HepG2 (cell line): ENCODE data around the gene MOK. TPM values are rescaled to one million over a fixed set of nuclear protein-coding genes. Genes with fewer than 3 reads are reported as not detected.

ENCODE experiments used
- ATAC-seq: fragments of 200-7000 bp; cut with Tn5 transposase; 3 replicates; pipeline ENCODE4 v1.9.1; 2020; ENCODE audit warnings: mild to moderate bottlenecking, moderate library complexity
- BruUV-seq: library from RNA; stranded (reverse); fragments of 400-500 nt; replicated peaks from 2 replicates; lab custom pipeline; 2021; lab: Mats Ljungman, UMichigan
- CTCF ChIA-PET: fragments of 300-600 bp; formaldehyde crosslinking; extraction: SDS; loops from one replicate; lab custom pipeline; 2021; ENCODE audit warnings: low total read pairs, inconsistent platforms, low intra/inter-chr PET ratio; lab: Yijun Ruan, JAX
- POLR2A ChIA-PET: fragments of 350-600 bp; sonication (Branson Sonifier 250); formaldehyde crosslinking; loops from one replicate; lab custom pipeline; 2020; ENCODE audit warnings: antibody characterized with exemption, inconsistent platforms; lab: Yijun Ruan, JAX
- DNase-seq: peaks from one replicate; pipeline ENCODE4 v3.0.0-alpha.2; 2015; ENCODE audit warnings: low spot score
- FAIRE-seq: peaks from 3 replicates; lab custom pipeline; 2011; peaks lifted over from hg19 to GRCh38; lab: Jason Lieb, UNC
- H2AFZ ChIP-seq: one replicate; pipeline ENCODE4 v1.6.1; 2011; ENCODE audit warnings: low read length, inconsistent platforms
- H3K27ac ChIP-seq: fragments of 300-600 bp; 3 replicates; pipeline ENCODE4 v1.8.0; 2011; ENCODE audit warnings: mixed run types, mild to moderate bottlenecking, mixed read lengths, low read length, inconsistent platforms; ENCODE audit not compliant: insufficient read depth; ENCODE audit errors: extremely low read length
- H3K27me3 ChIP-seq, 2 experiments: fragments of 200-600 bp in 1 of 2; 2 replicates in 1 of 2; 3 replicates in 1 of 2; pipeline versions ENCODE4 v1.6.0 to v1.8.0; 2011; ENCODE audit warnings: low read length in 2 of 2, mild to moderate bottlenecking in 2 of 2, moderate library complexity in 2 of 2, inconsistent platforms in 1 of 2; ENCODE audit not compliant: insufficient read depth in 2 of 2, control insufficient read depth in 1 of 2
- H3K36me3 ChIP-seq, 2 experiments: fragments of 200-600 bp in 1 of 2; replicated peaks in 1 of 2; 2 replicates in 1 of 2; 3 replicates in 1 of 2; pipeline versions ENCODE4 v1.5.1 to v1.8.0; 2011; ENCODE audit warnings: low read length in 2 of 2, inconsistent platforms in 1 of 2; ENCODE audit not compliant: insufficient read depth in 2 of 2, control insufficient read depth in 1 of 2
- H3K4me1 ChIP-seq: 2 replicates; pipeline ENCODE4 v1.5.1; 2012; ENCODE audit warnings: low read length, inconsistent platforms; ENCODE audit not compliant: insufficient read depth
- H3K4me2 ChIP-seq: 2 replicates; pipeline ENCODE4 v1.6.0; 2011; ENCODE audit warnings: low read depth, low read length, inconsistent platforms
- H3K4me3 ChIP-seq, 3 experiments: fragments of 200-600 bp in 1 of 3; sonication (generic), shearing (Covaris generic) in 1 of 3; replicated peaks in 1 of 3; 2 replicates each; pipeline ENCODE4 v1.5.1; 2011 to 2016; ENCODE audit warnings: low read length in 3 of 3, inconsistent platforms in 2 of 3, low read depth in 2 of 3, mild to moderate bottlenecking in 2 of 3, control low read depth in 1 of 3, mixed read lengths in 1 of 3; ENCODE audit not compliant: insufficient read depth in 1 of 3
- H3K79me2 ChIP-seq: one replicate; pipeline ENCODE4 v1.6.1; 2011; ENCODE audit warnings: low read length, inconsistent platforms; ENCODE audit not compliant: insufficient read depth
- H3K9ac ChIP-seq: 2 replicates; pipeline ENCODE4 v1.6.0; 2011; ENCODE audit warnings: mild to moderate bottlenecking, low read depth, low read length, inconsistent platforms; ENCODE audit not compliant: insufficient read depth
- H3K9me3 ChIP-seq: 2 replicates; pipeline ENCODE4 v1.5.1; 2012; ENCODE audit warnings: mild to moderate bottlenecking, low read length
- H4K20me1 ChIP-seq: 2 replicates; pipeline ENCODE4 v1.6.0; 2011; ENCODE audit warnings: inconsistent platforms, mild to moderate bottlenecking, low read length, moderate library complexity; ENCODE audit not compliant: insufficient read depth
- FIP1L1 ChIP-seq: fragments of 200-400 bp; formaldehyde crosslinking; IDR thresholded peaks from 2 replicates; pipeline ENCODE4 v1.6.1; 2018; ENCODE audit warnings: low read depth, mild to moderate bottlenecking, low read length, moderate library complexity, borderline replicate concordance; ENCODE audit not compliant: insufficient read depth
- JUNB ChIP-seq: sonication (generic); formaldehyde crosslinking; IDR thresholded peaks from 2 replicates; pipeline ENCODE4 v1.8.0; 2022; ENCODE audit warnings: missing genetic modification reagents, mild to moderate bottlenecking, borderline replicate concordance
- USF2 ChIP-seq, 2 experiments: sonication (generic) in 1 of 2; formaldehyde crosslinking in 1 of 2; IDR thresholded peaks; 2 replicates each; pipeline versions ENCODE4 v1.5.1 to v1.6.1; 2011 to 2020; ENCODE audit warnings: borderline replicate concordance in 1 of 2, low read depth in 1 of 2, low read length in 1 of 2, mild to moderate bottlenecking in 1 of 2, missing genetic modification reagents in 1 of 2, moderate library complexity in 1 of 2
- ZNF124 ChIP-seq: sonication (generic); formaldehyde crosslinking; IDR thresholded peaks from 2 replicates; pipeline ENCODE4 v1.4.0; 2020; ENCODE audit warnings: missing genetic modification reagents
- ZNF232 ChIP-seq: sonication (generic); formaldehyde crosslinking; IDR thresholded peaks from 2 replicates; pipeline ENCODE4 v1.4.0; 2020; ENCODE audit warnings: missing genetic modification reagents, borderline replicate concordance
- ZNF335 ChIP-seq: sonication (generic); formaldehyde crosslinking; IDR thresholded peaks from 2 replicates; pipeline ENCODE4 v1.4.0; 2020; ENCODE audit warnings: missing genetic modification reagents
- WGBS: methylation state at CpG from one replicate; pipeline ENCODE4 v1.1.6; 2017; ENCODE audit warnings: low lambda C conversion rate; 5-methylcytosine and 5-hydroxymethylcytosine counted together
- in situ Hi-C: cut with HindIII; loops from 2 replicates; pipeline ENCODE4 v1.10.0; 2017; ENCODE audit warnings: low pct_unique_long_range_greater_than_20kb; ENCODE audit not compliant: extremely low pct_ligation_motif_present
- intact Hi-C: fragments of 100-400 bp; cut with micrococcal nuclease; formaldehyde crosslinking; loops from one replicate; pipeline ENCODE4 v1.10.0; 2022; ENCODE audit not compliant: unreplicated experiment
- polyA plus RNA-seq, 8 experiments: library from polyadenylated mRNA; depleted of rRNA in 3 of 8; stranded (reverse) in 7 of 8; unstranded in 1 of 8; fragments of >200 nt; fragmentation: Illumina TruSeq in 4 of 8; extraction: Trizol in 4 of 8; gene quantifications; 2 replicates each; pipeline versions ENCODE4 v1.2.1 to v1.2.3, GENCODE V29; 2011 to 2016; ENCODE audit warnings: low read depth in 4 of 8, missing spikeins in 1 of 8, mixed read lengths in 1 of 8; ENCODE audit not compliant: insufficient read depth in 1 of 8
- total RNA-seq, 5 experiments: library from RNA; depleted of rRNA; stranded (reverse); fragments of >200 nt; fragmentation: Illumina TruSeq; extraction: Trizol; gene quantifications; 2 replicates each; pipeline ENCODE4 v1.2.3, GENCODE V29; 2016; ENCODE audit warnings: low read depth in 1 of 5
- TF ChIP-seq, protein P1 (sequence below): IDR thresholded peaks from 2 replicates; pipeline ENCODE4 v1.6.1; 2016; ENCODE audit warnings: control low read depth

The MOK gene
- total and polyA plus RNA-seq, 2 of the 13 experiments (the other 11 are each of a cell fraction or from before 2014, with no cell fraction given), result 15.3 to 16.9 TPM

GRCh38 chr14:102211240-102211639, 93.7 kb downstream of the MOK start:
- no TSS peak for BruUV-seq
- no peak for DNase-seq
- 95% methylated on average over 12 of the region's 12 CpGs for WGBS
- Histone ChIP-seq H3K27ac (no peak overlapping the region), H3K36me3 (peaks cover 14 to 35% of the 10 kb centered on the region in 2 experiments), H3K27me3 (no peaks in the 10 kb centered on the region), H3K9ac (no peak overlapping the region), H3K9me3 (no peaks in the 10 kb centered on the region), H4K20me1 (no peaks in the 10 kb centered on the region), H3K4me3 (no peak overlapping the region), H2AFZ (no peak overlapping the region), H3K4me1 (no peaks in the 10 kb centered on the region), H3K4me2 (no peak overlapping the region), H3K79me2 (peaks cover 2% of the 10 kb centered on the region)
- no peak for FAIRE-seq
- intact Hi-C loops, result no loop called here
- ChIA-PET CTCF (no interaction called here), POLR2A (no interaction called here)
- in situ Hi-C loops, result no loop called here
- no peak for ATAC-seq
- TF ChIP-seq USF2 (IDR thresholded peaks at IDR 0.05; ENCODE audit: low read depth, low read length) (no peak), USF2 (CRISPR knock-in tag; IDR thresholded peaks at IDR 0.05; ENCODE audit: borderline replicate concordance) (no peak), ZNF335 (no peak), FIP1L1 (no peak), JUNB (CRISPR knock-in tag) (no peak), ZNF124 (no peak), ZNF232 (no peak)
- TF ChIP-seq, protein P1, sequence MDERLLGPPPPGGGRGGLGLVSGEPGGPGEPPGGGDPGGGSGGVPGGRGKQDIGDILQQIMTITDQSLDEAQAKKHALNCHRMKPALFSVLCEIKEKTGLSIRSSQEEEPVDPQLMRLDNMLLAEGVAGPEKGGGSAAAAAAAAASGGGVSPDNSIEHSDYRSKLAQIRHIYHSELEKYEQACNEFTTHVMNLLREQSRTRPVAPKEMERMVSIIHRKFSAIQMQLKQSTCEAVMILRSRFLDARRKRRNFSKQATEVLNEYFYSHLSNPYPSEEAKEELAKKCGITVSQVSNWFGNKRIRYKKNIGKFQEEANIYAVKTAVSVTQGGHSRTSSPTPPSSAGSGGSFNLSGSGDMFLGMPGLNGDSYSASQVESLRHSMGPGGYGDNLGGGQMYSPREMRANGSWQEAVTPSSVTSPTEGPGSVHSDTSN (CRISPR knock-in tag), result no peak
